22Rv1 (cell line): ENCODE measurements around the gene CACNA2D2.

Source experiments
- CTCF ChIP-seq: fragments of 450-650 bp; IDR thresholded peaks from 2 replicates; pipeline ENCODE4 v1.5.1; 2017; ENCODE audit warnings: mild to moderate bottlenecking
- ZFX ChIP-seq: fragments of 450-650 bp; IDR thresholded peaks from 2 replicates; pipeline ENCODE4 v1.6.1; 2017; ENCODE audit warnings: antibody characterized with exemption, borderline replicate concordance

GRCh38 chr3:50531201-50531600 is 27.8 kb upstream of the CACNA2D2 start:
- TF ChIP-seq CTCF (no peak), ZFX (no peak)
